GM19328 (cell line): ENCODE results near the gene TC2N.
"Not testable (repeated sequence)": the region's sequence is repeated elsewhere in the genome, so short reads cannot be mapped to it uniquely, and the experiment has no call there.

Experiments used
- ATAC-seq: cut with Tn5 transposase; IDR thresholded peaks from one replicate; pipeline ENCODE4 v1.9.1; 2021; ENCODE audit warnings: mild to moderate bottlenecking, moderate library complexity; ENCODE audit not compliant: unreplicated experiment

Gene TC2N

DNA sequence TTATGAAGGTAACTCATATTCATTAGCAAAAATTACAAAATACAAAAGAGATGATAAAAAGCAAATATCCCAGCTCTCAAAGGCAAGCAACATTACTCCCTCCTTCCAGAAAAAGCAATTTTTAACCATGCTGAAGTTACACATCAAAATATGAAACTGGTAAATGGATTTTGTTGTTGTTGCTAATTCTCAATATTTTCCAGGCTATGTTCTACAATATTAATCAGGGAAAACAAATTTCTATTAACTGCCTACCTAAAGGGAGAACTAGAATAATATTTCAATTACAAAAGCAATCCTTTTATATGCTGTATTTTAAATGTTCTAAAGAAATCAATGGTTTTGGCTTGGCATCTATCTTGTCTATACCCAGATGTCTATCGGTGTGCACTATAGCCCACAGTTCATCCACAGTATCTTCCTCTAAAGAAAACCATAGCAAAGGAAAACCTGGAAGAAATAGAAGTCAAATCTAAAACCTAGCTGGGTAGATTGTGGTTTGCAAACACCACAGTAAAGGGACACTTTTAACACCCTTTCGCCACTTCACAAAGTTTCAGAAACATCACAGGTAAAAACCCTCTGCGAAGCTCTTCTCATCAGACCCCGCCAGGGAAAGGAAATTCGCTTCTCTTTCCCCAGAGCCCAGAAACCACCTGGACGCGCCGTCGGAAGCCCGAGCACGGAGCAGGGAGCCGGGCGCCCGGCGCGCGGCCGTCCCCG lies 32.0 kb downstream of the TC2N start:
- peak; percentile 4 for ATAC-seq

DNA sequence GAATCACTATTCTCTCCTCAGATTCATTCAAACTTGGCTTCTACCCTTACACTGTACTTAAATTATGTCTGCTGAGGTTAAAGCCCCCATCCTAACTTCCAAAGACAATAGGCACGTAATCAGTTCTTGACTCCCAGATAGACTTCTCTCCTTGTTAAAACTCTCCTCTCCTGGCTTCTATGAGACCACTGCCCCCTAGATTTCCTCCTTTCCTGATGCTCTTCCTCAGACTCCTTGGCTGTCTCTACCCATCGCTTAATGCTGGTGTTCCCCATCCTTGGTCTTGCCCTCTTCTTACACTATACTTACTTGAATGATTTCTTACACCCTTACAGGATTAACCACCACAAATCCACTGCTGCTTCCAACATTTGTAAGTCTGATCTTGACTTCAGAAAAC lies 32.8 kb downstream of the TC2N start:
- ATAC-seq: no peak

DNA sequence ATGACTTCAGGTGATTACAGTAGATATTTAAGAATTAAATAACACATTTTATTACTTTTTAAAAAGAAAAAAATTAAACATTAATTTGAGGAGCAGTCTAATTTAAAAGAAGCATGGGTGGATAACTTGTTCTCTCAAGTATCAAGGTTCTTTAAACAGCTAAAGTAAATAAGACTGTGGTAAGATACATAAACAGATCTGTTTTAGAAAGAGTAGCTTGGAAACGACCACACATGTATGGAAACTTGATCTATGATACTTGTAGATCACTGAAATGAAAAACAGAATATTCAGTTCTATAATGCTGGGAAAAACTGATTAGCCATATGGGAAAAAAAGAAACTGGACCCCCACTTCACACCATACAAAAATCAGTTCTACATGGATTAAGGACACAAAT lies 36.0 kb downstream of the TC2N start:
- ATAC-seq: no peak

DNA sequence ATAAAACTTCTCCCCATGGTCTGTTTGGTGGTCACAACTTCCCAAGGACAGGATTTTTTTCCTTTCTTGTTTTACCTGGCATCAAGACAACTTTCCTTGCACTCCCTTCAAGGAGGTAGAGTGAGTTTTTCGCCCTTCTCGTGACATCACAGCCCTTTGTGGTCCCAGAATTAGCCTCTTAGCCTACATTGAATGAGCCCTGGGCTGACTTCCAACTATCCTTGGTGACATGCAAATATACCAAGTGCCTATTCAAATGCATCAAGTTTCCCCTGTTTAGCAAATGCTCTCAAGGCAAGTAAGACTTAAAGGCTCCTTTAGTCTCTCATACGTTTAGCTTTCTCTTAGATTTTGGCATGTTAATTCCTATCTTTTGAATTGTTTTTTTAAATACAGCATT lies 36.6 kb downstream of the TC2N start:
- ATAC-seq: no peak

DNA sequence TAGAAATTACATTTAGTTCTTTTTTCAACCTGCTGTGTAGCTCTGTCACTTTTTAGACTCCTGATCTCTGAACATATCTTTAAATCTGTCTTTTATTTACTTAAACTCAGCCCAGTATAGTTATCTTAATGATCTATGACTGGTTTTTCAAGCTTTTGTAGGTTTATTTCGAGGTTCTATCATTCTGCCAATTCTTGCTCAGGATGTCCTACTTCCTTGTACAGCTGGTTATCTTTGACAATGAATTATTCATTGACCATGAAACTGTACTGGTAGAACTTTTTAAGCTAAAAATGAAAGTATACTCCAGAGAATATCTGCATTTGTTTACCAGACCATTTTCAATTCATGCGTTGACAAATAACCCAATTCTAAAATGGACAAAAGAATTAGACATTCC lies 37.8 kb downstream of the TC2N start:
- no peak for ATAC-seq

DNA sequence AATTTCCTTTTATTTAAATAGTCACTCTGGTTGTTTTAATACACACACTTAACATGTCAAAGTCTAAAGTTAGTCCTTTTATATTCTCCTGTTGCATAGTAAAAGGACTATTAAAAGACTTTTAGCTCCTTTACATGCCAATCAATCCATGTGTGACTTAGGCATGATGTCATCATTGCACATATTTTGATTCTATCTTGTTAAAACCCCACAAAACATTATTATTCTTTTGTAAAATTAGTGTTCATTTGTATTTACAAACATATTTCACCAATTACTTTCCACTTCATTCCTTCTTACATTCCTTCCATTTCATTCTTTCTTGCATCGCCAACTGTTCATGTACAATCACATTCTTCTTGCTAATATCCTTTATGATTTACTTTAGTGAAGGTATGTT lies 39.6 kb downstream of the TC2N start:
- no peak for ATAC-seq

DNA sequence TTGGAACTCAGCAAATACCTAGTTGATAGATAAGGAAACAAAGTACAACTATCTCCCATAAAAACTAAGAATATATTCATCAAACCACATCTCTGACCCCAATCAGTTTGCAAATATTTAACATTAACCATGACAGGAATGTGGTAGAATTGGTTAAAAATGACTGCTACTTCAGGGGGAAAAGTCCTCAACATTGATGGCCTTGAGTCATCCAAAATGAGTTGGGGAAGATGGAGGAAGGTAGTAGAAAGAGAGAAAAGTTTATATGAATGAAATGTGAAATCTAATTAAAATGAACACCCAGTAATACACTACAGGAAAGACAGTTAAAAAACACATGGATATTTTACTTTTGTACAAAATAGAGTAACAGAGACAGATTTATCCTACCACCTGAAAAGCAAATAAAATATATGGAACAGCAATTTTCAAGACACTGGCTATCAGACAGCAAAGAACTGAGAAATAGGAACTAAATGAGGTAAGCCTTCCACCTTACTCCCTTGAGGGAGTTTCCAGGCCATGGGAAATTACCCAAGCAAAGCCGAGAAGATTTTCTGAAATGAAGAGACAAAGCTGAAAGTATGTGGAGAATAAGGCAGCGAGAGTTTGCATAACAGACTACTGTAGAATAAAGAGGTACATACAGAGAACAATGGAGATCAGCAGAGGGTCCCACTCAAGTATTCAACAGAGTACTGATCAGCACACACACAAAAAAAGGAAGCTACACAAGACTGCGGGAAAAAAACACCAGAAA lies 49.6 kb downstream of the TC2N start:
- ATAC-seq: no peak

DNA sequence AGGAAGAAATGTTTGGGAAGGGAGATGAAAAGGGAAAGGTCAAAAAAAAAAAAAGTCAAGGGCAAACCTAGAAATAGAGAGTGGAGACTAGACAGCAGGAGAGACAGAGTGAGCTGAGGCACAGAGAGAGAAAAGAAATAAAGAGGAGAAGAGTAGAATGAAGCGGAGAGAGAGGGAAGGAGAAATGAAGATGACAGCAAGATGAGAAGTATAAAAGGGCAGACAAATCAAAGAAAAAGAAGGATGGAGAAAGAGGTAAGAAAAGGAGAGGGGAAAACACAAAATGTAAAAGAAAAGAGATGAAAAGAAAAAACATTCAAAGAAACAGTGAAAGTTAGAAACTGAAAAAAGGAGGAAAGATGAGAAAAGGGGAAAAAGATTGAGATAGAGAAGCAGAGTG lies 53.0 kb downstream of the TC2N start:
- ATAC-seq: no peak

DNA sequence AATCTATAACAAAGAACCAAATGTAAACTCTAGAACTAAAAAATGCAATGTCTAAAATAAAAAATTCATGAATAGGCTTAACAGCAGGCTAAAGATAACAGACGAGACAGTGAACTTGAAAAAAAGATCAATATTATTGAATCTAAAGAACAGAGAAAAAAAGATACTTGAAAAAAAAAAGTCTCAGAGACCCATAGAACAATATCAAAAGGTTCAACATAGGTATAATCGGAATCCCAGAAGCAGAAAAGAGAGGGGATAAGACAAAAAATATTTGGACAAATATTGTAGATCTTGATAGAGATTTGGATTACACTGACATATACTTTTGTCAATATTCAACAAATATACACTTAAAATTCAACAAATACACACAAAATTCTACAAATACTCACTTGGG lies 56.6 kb downstream of the TC2N start:
- ATAC-seq: no peak

DNA sequence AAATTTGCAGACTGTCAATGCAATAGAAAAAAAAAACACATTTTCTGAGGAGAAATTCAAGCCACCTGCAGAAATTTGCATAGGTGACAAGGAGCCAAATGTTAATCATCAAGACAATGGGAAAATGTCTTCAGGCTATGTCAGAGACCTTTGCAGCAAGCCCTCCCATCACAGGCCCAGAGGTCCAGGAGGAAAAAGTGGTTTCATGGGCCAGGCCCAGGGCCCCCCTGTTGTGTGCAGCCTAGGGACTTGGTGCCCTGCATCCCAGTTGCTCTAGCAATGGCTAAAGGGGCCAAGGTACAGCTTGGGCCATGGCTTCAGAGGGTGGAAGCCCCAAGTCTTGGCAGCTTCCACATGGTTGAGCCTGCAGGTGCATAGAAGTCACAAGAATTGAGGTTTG lies 60.6 kb downstream of the TC2N start:
- no peak for ATAC-seq

DNA sequence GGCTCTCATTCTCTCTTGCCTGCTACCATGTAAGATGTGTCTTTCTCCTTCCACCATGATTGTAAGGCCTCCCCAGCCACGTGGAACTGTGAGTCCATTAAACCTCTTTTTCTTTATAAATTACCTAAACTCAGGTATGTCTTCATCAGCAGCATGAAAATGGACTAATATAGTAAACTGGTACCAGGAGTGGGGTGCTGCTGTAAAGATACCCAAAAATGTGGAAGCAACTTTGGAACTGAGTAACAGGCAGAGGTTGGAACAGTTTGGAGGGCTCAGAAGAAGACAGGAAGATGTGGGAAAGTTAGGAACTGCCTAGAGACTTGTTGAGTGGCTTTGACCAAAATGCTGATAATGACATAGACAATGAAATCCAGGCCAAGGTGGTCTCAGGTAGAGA lies 61.2 kb downstream of the TC2N start:
- ATAC-seq: not testable (repeated sequence)

DNA sequence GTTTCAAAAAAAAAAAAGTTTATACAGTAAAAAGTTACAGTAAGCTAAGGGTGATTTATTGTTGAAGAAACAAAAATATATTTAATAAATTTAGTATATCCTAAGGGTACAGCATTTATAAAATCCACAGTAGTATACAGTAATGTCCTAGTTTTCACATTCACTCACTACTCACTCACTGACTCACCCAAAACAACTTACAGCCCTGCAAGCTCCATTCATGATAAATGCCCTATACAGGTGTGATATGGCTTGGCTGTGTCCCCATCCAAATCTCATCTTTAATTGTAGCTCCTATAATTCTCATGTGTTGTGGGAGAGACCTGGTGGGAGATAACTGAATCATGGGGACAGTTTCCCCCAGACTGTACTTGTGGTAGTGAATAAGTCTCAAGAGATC lies 61.7 kb downstream of the TC2N start:
- no peak for ATAC-seq

DNA sequence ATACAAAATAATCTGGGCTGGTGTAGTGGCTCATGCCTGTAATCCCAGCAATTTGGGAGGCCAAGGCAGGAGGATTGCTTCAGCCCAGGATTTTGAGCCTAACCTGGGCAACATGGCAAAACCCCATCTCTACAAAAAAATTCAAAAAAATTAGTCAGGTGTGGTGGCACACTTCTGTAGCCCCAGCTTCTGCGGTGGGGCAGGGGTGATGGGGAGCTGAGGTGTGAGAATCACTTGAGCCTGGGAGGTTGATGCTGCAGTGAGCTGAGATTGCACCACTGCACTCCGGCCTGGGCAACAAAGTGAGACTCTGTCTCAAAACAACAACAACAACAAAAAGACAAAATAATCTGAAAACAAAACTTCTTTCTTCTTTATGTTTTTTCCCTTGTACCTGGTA lies 66.0 kb downstream of the TC2N start:
- ATAC-seq: no peak

DNA sequence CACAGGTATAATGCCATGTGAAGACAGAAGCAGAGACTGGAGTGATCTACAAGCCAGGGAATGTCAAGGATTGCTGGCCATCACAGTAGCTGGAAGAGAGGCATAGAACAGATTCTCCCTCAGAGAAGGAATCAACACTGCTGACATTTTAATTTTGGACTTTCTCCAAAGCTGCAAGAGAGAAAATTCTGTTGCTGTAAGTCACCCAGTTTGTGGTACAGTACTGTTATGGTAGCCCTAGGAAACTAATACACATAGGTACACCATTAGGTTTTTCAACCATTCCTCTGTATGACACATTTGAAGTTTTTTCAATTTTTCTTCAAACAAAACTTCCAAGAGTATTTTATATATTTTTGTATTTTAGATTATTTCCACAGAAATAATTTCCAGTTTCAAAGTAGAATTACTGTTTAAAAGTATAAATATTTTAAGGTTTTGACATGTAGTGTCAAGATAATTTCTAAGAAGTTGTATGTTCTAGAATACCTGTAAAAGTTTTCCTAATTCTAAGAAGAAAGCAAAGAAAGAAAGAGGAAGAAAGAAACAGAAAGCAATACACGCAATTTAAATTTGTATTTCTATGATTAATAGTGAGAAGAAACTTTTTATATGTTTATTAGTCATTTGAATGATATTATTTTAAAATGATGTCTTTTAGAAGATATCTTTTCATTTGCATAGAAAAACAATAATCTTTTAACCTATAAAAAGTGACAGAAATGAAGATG lies 70.6 kb downstream of the TC2N start:
- no peak for ATAC-seq

DNA sequence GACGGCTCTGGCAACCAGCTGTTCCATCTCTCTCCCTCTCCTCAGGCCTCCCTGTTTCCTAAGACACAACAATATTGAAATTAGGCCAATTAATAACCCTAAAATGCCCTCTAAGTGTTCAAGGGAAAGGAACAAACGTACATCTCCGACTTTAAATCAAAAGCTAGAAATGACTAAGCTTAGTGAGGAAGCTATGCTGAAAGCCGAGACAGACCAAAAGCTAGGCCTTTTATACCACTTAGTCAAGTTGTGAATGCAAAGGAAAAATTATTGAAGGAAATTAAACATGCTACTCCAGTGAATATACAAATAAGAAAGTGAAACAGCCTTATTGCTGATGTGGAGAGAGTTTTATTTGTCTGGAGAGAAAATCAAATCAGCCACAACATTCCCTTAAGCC lies 73.6 kb downstream of the TC2N start:
- no peak for ATAC-seq

DNA sequence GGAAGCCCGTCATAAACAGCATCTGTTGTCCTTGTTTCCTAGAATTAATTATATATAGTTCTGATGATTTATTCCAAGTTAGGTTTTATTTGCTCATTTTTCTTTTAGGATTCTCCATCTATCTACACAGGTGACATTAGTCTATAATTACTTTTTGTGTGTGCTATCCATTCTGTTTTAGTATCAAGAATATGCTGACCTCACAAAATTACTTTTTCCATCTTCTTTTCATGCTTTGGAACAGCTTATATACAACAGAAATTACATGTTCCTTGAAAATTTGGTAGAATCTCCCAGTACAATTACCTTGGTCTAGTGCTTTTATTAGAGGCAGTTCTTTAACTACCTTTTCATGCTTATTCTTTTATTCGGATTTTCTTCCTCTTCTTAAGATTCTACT lies 81.1 kb downstream of the TC2N start:
- no peak for ATAC-seq

DNA sequence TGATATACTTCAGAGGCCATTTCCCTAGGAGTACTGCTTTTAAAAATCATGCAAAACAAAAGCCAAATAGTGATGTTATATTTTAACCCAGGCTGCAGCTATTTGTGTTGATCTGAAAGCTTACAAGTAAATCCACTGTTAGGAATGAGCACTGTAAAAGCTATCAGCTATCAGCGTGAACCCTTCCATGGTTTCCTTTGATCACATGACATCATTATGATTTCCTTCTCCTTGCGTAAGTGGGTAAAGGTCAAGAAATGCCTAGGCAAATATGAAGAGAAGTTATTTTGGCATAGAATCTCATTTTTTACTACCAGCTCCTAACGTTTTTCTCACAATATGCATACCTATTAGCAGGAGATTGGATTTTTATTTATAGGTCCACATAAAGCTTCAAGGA lies 86.9 kb downstream of the TC2N start:
- no peak for ATAC-seq

DNA sequence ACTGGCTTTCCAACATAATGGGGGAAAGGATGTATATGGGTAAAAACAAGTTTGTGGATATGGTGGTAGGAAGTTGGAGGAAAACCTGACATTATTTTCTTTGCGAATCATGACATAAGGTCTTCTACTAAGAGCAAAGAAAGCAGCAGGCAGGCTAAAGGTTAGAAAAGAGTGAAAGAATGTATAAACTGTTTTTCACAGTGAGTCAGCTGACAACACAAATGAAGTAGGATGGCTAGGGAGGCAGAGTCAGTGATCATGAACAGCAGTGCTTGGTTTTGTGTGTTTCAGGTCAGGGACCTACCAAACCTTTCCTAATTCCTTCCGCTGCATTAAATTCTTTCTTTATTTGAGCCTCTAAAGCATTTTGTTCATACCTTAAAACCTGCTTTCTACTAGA lies 89.1 kb downstream of the TC2N start:
- no peak for ATAC-seq

DNA sequence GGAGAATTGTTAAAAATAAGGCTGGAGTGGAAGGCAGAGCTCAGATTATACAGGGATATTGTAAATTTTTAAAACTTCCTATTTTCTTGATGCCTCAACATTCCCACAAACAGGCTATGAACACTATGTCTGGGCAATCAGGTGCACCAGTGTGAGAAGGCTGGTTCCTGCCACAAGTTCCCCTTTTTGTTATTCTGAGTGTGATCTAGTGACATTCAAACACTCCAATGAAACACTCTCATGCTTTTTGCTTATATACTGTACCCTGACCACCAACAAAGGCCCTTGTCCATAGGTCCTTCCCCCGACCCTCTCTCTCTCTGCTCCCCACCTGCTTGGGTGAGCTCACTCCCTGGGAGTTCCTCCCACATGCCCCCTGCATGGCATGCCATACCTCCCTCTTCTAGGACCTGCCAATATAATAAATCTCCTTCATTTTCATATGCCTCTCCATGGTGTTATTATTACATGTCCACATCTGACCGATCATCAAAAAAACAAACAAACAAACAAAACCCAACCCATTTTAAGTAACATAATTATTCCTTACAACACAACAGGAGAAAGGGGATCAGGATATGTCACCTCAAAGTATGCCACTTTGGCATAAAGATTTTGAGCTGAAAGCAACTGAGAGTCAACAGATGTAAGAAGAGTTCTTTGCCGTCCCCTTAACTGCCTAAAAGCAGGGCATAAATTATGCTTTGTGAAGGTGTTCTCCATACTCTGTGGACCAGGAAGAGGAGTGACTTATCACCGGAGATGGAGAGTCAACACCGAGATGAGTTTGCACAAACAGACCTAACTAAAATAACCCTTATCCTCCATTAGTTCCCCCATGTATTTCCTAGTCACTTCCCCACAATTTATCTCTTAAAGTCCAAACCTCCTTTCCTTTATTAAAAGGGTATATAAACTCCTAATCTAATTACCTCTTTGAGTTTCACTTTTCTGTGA lies 92.9 kb downstream of the TC2N start:
- no peak for ATAC-seq

DNA sequence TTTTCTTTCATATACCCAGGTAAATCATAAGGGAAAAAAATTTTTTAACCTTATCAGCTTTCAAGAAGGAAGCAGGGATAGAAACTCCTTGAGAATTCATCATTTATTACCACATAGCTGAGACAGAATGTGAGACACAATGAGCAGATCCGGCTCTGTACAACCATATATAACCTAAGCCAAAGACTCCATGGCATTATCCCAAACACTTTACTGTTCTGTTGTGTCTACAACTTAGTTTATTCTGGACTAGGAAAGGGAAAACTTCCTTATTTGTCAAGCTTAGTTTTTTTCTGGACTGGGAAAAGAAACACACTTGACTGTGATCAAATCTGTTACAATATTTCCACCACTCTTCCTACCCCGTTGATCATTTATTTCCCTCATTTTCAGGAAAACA lies 97.2 kb downstream of the TC2N start:
- ATAC-seq: no peak
